Right ventricle myocardium inferior (tissue), 1 donor: ENCODE results near the gene TCF4. TPM values are rescaled to one million over a fixed set of nuclear protein-coding genes. Genes with fewer than 3 reads are reported as not detected.

ENCODE experiments used
- ATAC-seq: fragments of 200-7000 bp; cut with Tn5 transposase; one replicate; pipeline ENCODE4 v1.9.1; 2020; ENCODE audit warnings: mild to moderate bottlenecking, moderate library complexity
- DNase-seq: peaks from one replicate; pipeline ENCODE4 v3.0.0; 2021; ENCODE audit errors: missing footprints
- intact Hi-C: fragments of 100-400 bp; cut with DNase I; formaldehyde crosslinking; loops from one replicate; pipeline ENCODE4 v1.11.0; 2022
- total RNA-seq: library from RNA; stranded (reverse); fragmentation: NEBNext Ultra II Directional; extraction: Animal tissue kit (Norgen Biotek cat#: 25700); gene quantifications from one replicate; pipeline ENCODE4 v1.2.1, GENCODE V29; 2021
- donor health status: DM: no; HTN: yes; CAD: no; lungs with severe emphysema.

Gene TCF4
- total RNA-seq, 1 donor from 2014 or later = 57.8 TPM

GRCh38 chr18:55588870-55589595 lies 1.0 kb upstream of the TCF4 start:
- intact Hi-C loops = loop anchor here (2.0 to 10.0 kb wide), 9 partner anchors 80 to 988 kb away; no protein-coding TSS in a partner anchor
- DNase-seq (no peak), ATAC-seq (no peak)

GRCh38 chr18:55587418-55588110 lies 428 bp downstream of the TCF4 start:
- DNase-seq = peak; percentile 52
- no peak for ATAC-seq
- intact Hi-C loops = loop anchor here (2.0 to 10.0 kb wide), 10 partner anchors 79 to 989 kb away; no protein-coding TSS in a partner anchor

DNA sequence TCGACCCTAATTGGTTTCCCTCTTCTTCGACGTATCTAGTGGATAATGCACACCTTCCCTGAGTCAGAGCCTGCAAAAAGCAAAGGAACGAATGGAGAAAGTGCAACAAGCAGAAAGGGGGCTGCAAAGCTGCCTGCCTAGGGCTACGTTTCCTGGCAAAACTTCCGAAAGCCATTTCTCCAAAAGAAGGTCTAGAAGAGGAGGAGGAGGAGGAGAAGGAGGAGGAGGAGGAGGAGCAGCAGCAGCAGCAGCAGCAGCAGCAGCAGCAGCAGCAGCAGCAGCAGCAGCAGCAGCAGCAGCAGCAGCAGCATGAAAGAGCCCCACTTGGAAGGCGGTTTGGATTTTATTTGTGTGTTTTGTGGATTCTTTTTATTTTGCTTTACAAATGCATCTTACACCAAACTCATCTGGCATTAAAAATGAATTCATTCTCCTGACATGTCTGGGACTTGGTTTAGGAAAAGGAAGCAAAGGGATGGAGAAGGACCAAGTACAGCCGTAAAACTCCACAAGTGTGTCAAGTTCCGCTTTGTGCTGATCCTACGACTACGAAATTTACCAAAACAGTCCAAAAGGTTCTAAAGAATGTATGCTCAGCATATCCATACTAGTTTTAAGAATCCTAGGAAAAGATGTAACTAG lies 2.0 kb downstream of the TCF4 start:
- ATAC-seq (no peak), DNase-seq (peak; percentile 40)
- intact Hi-C loops = loop anchor here (2.0 to 10.0 kb wide), 7 partner anchors 146 to 344 kb away; no protein-coding TSS in a partner anchor

- ATAC-seq (no peak), DNase-seq (no peak)
- intact Hi-C loops = loop anchor here (5.0 to 10.0 kb wide), 6 partner anchors 147 to 343 kb away; no protein-coding TSS in a partner anchor
Observed at GRCh38 chr18:55585065-55585919, 2.7 kb downstream of the TCF4 start.

DNA sequence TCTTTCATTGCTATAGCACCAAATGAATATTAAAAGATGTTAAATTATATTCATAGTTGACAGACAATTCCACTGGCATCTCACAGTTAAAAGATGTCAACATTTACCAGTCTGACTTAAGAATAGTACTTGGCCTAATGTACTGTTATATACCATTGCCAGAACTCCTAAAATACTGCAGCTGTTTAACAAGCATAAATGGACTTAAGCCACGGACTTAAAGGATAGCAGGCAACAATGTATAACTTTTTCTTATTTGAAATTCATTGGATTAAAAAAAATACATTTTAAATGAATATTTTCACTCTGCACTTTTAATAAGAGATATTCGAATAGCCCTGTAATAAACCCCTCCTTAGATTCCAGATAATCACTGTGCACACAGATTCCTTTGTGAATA lies 3.8 kb downstream of the TCF4 start:
- intact Hi-C loops = loop anchor here (10.0 kb wide), 1 partner anchor 281 kb away; no protein-coding TSS in a partner anchor
- ATAC-seq = no peak
- DNase-seq = no peak

DNA sequence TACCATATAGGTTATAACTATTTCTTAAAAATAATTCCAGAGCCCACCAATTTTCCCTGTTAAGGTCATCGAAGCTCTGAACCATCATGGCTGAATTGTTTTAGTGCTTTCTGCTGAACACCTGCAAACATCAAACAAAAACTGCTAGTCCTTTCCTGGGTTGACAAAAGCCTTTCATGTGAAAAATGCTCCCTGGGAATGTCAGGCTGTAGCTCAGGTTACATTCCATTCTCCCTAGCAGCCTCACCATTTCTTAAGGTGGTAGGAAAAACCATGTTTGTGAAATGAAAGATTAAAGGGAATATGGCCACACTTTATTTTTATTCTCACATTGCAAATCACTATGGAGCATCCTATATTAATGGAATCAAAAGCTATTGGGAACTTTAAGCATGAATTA lies 5.7 kb downstream of the TCF4 start:
- intact Hi-C loops = loop anchor here (10.0 kb wide), 1 partner anchor 282 kb away; no protein-coding TSS in a partner anchor
- no peak for DNase-seq
- no peak for ATAC-seq

DNA sequence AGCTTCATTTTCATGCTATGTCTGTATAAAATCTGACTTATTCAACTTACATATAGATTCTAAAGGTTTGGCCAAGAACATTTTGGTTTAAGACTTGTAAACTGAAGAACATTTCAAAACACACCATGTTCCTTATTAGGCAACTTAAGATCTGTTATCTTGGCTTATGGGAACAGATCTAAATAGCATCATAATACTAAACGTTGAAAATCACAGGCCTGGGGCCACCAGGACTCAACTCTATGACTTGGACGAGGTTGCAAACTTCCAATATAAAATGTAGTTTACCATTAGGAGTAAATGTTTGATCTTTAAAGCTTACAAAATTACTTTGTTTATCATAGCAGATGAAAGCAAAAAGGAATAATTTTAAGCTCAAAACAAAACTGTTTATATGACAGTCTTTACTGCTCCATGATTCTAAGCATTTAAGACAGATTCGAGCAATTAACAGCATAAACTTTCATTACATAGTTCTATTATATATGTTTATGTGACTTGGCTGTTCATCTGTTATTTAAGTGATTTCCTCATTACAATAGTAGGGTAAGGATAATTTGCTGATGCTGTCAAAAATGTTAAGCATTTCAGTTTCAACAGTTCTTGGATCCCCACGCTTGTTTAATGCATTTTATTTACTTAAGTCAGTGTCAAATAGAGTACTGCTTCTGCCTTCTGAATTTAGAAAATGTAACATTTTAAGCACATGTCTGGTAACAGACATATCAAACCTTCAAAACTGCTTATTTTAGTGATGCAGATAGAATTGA lies 8.3 kb downstream of the TCF4 start:
- no peak for DNase-seq
- intact Hi-C loops = loop anchor here (10.0 kb wide), 1 partner anchor 285 kb away; no protein-coding TSS in a partner anchor
- no peak for ATAC-seq

GRCh38 chr18:55577812-55578539 lies 10.0 kb downstream of the TCF4 start:
- ATAC-seq (no peak), DNase-seq (no peak)
- intact Hi-C loops = no loop called here

- DNase-seq = no peak
- intact Hi-C loops = no loop called here
- no peak for ATAC-seq
Observed at GRCh38 chr18:55576001-55576400, 12.0 kb downstream of the TCF4 start.

- no peak for DNase-seq
- intact Hi-C loops = no loop called here
- no peak for ATAC-seq
Observed at GRCh38 chr18:55575066-55575465, 12.9 kb downstream of the TCF4 start.

DNA sequence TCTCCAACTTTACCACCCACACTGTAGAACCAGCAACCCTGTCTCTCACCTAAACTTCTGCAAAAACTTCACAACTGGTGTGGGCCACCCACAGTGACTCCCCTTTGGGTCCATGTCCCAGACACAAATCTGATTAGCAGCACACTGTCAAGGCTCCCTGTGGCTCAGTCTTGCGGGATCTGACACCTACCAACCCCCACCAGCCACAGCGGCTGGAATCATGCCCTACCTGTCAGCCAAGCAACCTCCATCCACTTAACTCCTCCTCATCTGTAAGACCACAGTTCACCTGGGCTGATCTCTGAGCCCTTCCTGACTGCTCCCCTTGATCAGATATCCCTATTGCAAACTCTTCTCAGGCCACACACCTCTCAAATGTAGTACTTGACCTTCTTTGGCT lies 14.6 kb downstream of the TCF4 start:
- intact Hi-C loops = no loop called here
- no peak for DNase-seq
- no peak for ATAC-seq

DNA sequence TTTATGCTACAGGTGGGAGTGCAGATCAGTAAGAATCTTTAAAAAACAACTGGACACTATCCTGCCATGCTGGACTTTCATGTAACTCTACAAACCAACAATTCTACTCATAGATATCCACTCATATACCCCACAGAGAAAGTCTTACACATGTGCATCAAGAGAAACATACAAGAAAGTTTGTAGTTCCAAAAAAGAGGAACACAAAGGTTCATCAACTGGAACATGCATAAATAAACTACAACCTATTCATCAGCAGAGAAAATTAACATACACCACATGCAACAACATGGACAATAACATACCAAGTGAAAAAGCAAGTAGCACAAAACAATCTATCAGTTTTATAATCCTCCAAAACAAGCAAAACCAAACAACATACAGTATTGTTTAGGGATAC lies 17.0 kb downstream of the TCF4 start:
- ATAC-seq (no peak), DNase-seq (no peak)
- intact Hi-C loops = no loop called here

DNA sequence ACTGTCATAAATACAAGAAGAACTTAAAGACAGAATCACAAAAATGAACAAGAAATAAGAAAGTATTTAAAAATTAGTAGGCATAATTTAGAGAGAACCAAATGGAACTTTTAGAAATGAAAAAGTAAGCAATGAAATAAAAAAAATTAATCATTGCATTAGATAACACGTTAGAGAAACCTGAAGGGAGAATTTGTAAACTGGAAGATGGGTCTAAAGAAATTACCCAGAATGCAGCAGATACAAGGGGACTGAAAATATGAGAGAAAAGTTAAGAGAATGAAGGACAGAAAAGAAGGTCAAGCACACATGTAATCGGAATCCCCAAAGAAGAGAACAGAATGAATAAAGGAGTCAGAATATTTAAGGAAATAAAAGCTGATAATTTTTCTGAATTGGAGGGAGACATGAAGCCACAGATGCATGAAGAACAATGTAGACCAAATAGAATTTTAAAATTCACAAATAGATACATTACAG lies 21.5 kb downstream of the TCF4 start:
- no peak for DNase-seq
- intact Hi-C loops = no loop called here
- no peak for ATAC-seq

GRCh38 chr18:55559739-55560138 lies 28.3 kb downstream of the TCF4 start:
- ATAC-seq = no peak
- no peak for DNase-seq
- intact Hi-C loops = no loop called here

DNA sequence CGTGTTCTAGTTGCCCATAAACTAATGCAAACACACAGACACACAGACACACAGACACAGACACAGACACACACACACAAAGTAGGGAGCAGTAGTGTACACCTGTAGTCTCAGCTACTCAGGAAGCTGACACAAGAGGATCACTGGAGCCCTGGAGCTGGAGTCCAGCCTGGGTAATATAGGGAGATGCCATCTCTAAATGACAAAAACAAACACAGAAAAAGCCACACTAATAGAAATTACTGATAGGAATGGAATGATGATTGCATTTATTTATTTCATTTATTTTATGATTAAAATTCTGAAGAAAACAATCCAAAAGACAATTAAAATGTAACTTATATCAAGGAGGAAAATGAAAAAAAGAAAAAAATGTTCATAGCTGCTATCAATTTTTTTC lies 30.8 kb downstream of the TCF4 start:
- DNase-seq (no peak), ATAC-seq (no peak)
- intact Hi-C loops = no loop called here

- no peak for ATAC-seq
- intact Hi-C loops = no loop called here
- DNase-seq = no peak
Observed at GRCh38 chr18:55555395-55556027, 32.5 kb downstream of the TCF4 start.
